ENCODE data around the gene GAS2L1.
"Not testable (repeated sequence)": the region's sequence is repeated elsewhere in the genome, so short reads cannot be mapped to it uniquely, and the experiment has no call there.

Gene GAS2L1

GRCh38 chr22:29348956-29349355 lies 42.5 kb downstream of the GAS2L1 start:
- Histone ChIP-seq H3K27me3 (ENCODE audit: low read depth, low read length) (no peaks in the 10 kb centered on the region), H3K36me3 (ENCODE audit: control insufficient read depth in 1 of 2, insufficient read depth in 2 of 2, low read length in 2 of 2) (peaks cover 56 to 62% of the 10 kb centered on the region in 2 donors), H3K4me1 (ENCODE audit: control insufficient read depth in 1 of 2, insufficient read depth in 2 of 2, low read length in 2 of 2) (peaks cover 0 to 17% of the 10 kb centered on the region in 2 donors), H3K27ac (ENCODE audit: low read length) (no peak overlapping the region), H3K9me3 (ENCODE audit: control insufficient read depth in 1 of 2, low read length in 2 of 2) (no peaks in the 10 kb centered on the region), H3K4me3 (ENCODE audit: low read depth in 1 of 2, low read length in 2 of 2) (no peak overlapping the region)

GRCh38 chr22:29351042-29351441 lies 44.6 kb downstream of the GAS2L1 start:
- H3K4me3 ChIP-seq (ENCODE audit: low read depth in 1 of 2, low read length in 2 of 2) = no peak overlapping the region
- peaks cover 74 to 75% of the 10 kb centered on the region in 2 donors for H3K36me3 ChIP-seq (ENCODE audit: control insufficient read depth in 1 of 2, insufficient read depth in 2 of 2, low read length in 2 of 2)

GRCh38 chr22:29351891-29352290 lies 45.4 kb downstream of the GAS2L1 start:
- H3K27me3 ChIP-seq (ENCODE audit: low read depth, low read length) = no peaks in the 10 kb centered on the region
- no peak overlapping the region for H3K4me3 ChIP-seq (ENCODE audit: low read depth in 1 of 2, low read length in 2 of 2)
- peaks cover 0 to 6% of the 10 kb centered on the region in 2 donors for H3K4me1 ChIP-seq (ENCODE audit: control insufficient read depth in 1 of 2, insufficient read depth in 2 of 2, low read length in 2 of 2)
- no peak overlapping the region for H3K27ac ChIP-seq (ENCODE audit: low read length)
- H3K36me3 ChIP-seq (ENCODE audit: control insufficient read depth in 1 of 2, insufficient read depth in 2 of 2, low read length in 2 of 2) = peaks cover 72 to 84% of the 10 kb centered on the region in 2 donors
- no peaks in the 10 kb centered on the region for H3K9me3 ChIP-seq (ENCODE audit: control insufficient read depth in 1 of 2, low read length in 2 of 2)

More at GRCh38 chr22:29351042-29351441, 44.6 kb downstream of the GAS2L1 start:
- H3K9me3 ChIP-seq (ENCODE audit: control insufficient read depth in 1 of 2, low read length in 2 of 2) = no peaks in the 10 kb centered on the region
- no peak overlapping the region for H3K27ac ChIP-seq (ENCODE audit: low read length)
- peaks cover 0 to 14% of the 10 kb centered on the region in 2 donors for H3K4me1 ChIP-seq (ENCODE audit: control insufficient read depth in 1 of 2, insufficient read depth in 2 of 2, low read length in 2 of 2)
- H3K27me3 ChIP-seq (ENCODE audit: low read depth, low read length) = no peaks in the 10 kb centered on the region

- H3K27me3 ChIP-seq (ENCODE audit: low read depth, low read length) = no peaks in the 10 kb centered on the region
- no peak overlapping the region for H3K27ac ChIP-seq (ENCODE audit: low read length)
- no peaks in the 10 kb centered on the region for H3K9me3 ChIP-seq (ENCODE audit: control insufficient read depth in 1 of 2, low read length in 2 of 2)
- peaks cover 67 to 81% of the 10 kb centered on the region in 2 donors for H3K36me3 ChIP-seq (ENCODE audit: control insufficient read depth in 1 of 2, insufficient read depth in 2 of 2, low read length in 2 of 2)
- no peaks in the 10 kb centered on the region for H3K4me1 ChIP-seq (ENCODE audit: control insufficient read depth in 1 of 2, insufficient read depth in 2 of 2, low read length in 2 of 2)
- no peak overlapping the region for H3K4me3 ChIP-seq (ENCODE audit: low read depth in 1 of 2, low read length in 2 of 2)
Observed at GRCh38 chr22:29352778-29353177, 46.3 kb downstream of the GAS2L1 start.

- no peaks in the 10 kb centered on the region for H3K27me3 ChIP-seq (ENCODE audit: low read depth, low read length)
- H3K27ac ChIP-seq (ENCODE audit: low read length) = no peak overlapping the region
- no peak overlapping the region for H3K4me3 ChIP-seq (ENCODE audit: low read depth in 1 of 2, low read length in 2 of 2)
- H3K4me1 ChIP-seq (ENCODE audit: control insufficient read depth in 1 of 2, insufficient read depth in 2 of 2, low read length in 2 of 2) = no peaks in the 10 kb centered on the region
- peaks cover 67 to 85% of the 10 kb centered on the region in 2 donors for H3K36me3 ChIP-seq (ENCODE audit: control insufficient read depth in 1 of 2, insufficient read depth in 2 of 2, low read length in 2 of 2)
- H3K9me3 ChIP-seq (ENCODE audit: control insufficient read depth in 1 of 2, low read length in 2 of 2) = no peaks in the 10 kb centered on the region
Observed at GRCh38 chr22:29353286-29353685, 46.8 kb downstream of the GAS2L1 start.

- peaks cover 66 to 89% of the 10 kb centered on the region in 2 donors for H3K36me3 ChIP-seq (ENCODE audit: control insufficient read depth in 1 of 2, insufficient read depth in 2 of 2, low read length in 2 of 2)
- H3K27ac ChIP-seq (ENCODE audit: low read length) = no peak overlapping the region
- H3K27me3 ChIP-seq (ENCODE audit: low read depth, low read length) = no peaks in the 10 kb centered on the region
- no peaks in the 10 kb centered on the region for H3K9me3 ChIP-seq (ENCODE audit: control insufficient read depth in 1 of 2, low read length in 2 of 2)
- no peak overlapping the region for H3K4me3 ChIP-seq (ENCODE audit: low read depth in 1 of 2, low read length in 2 of 2)
- no peaks in the 10 kb centered on the region for H3K4me1 ChIP-seq (ENCODE audit: control insufficient read depth in 1 of 2, insufficient read depth in 2 of 2, low read length in 2 of 2)
Observed at GRCh38 chr22:29353860-29354259, 47.4 kb downstream of the GAS2L1 start.

GRCh38 chr22:29357193-29357890 lies 50.9 kb downstream of the GAS2L1 start:
- H3K27ac ChIP-seq (ENCODE audit: low read length); H3K9me3 ChIP-seq (ENCODE audit: control insufficient read depth in 1 of 2, low read length in 2 of 2); H3K27me3 ChIP-seq (ENCODE audit: low read depth, low read length); H3K4me3 ChIP-seq (ENCODE audit: low read depth in 1 of 2, low read length in 2 of 2): not testable (repeated sequence)
- Histone ChIP-seq H3K36me3 (ENCODE audit: control insufficient read depth in 1 of 2, insufficient read depth in 2 of 2, low read length in 2 of 2) (peaks cover 39 to 59% of the 10 kb centered on the region in 2 donors), H3K4me1 (ENCODE audit: control insufficient read depth in 1 of 2, insufficient read depth in 2 of 2, low read length in 2 of 2) (peaks cover 0 to 10% of the 10 kb centered on the region in 2 donors)

- Histone ChIP-seq H3K27me3 (ENCODE audit: low read depth, low read length) (no peaks in the 10 kb centered on the region), H3K4me3 (ENCODE audit: low read depth in 1 of 2, low read length in 2 of 2) (no peak overlapping the region), H3K36me3 (ENCODE audit: control insufficient read depth in 1 of 2, insufficient read depth in 2 of 2, low read length in 2 of 2) (peaks cover 20 to 39% of the 10 kb centered on the region in 2 donors), H3K9me3 (ENCODE audit: control insufficient read depth in 1 of 2, low read length in 2 of 2) (no peaks in the 10 kb centered on the region), H3K4me1 (ENCODE audit: control insufficient read depth in 1 of 2, insufficient read depth in 2 of 2, low read length in 2 of 2) (peaks cover 0 to 10% of the 10 kb centered on the region in 2 donors), H3K27ac (ENCODE audit: low read length) (no peak overlapping the region)
Observed at GRCh38 chr22:29359469-29359868, 53.0 kb downstream of the GAS2L1 start.

Data from muscle layer of duodenum (tissue), 2 donors.